ENCODE data around the gene C2orf80. TPM values are rescaled to one million over a fixed set of nuclear protein-coding genes. Genes with fewer than 3 reads are reported as not detected.

C2orf80 gene
- total and polyA plus RNA-seq, 9 of the 15 experiments (the other 6 are each of a cell fraction or from before 2014, with no cell fraction given): not detected

GRCh38 chr2:208172125-208172524 is 17.7 kb downstream of the C2orf80 start (continued):
- TF ChIP-seq SIRT6 (IDR thresholded peaks at IDR 0.05; ENCODE audit: low read depth, low read length) (no peak), SRSF9 (IDR thresholded peaks at IDR 0.05; ENCODE audit: borderline replicate concordance, low read depth, low read length) (no peak), PYGO2 (tag; IDR thresholded peaks at IDR 0.05) (no peak), ZNF232 (CRISPR knock-in tag; IDR thresholded peaks at IDR 0.05) (no peak), RERE (CRISPR knock-in tag; IDR thresholded peaks at IDR 0.05; ENCODE audit: borderline replicate concordance) (no peak), ZNF655 (CRISPR knock-in tag; IDR thresholded peaks at IDR 0.05) (no peak), CBX5 (IDR thresholded peaks at IDR 0.05; ENCODE audit: borderline replicate concordance, low read depth) (no peak), FOXK2 (conservative IDR thresholded peaks at IDR 0.05 in 1 of 2, IDR thresholded peaks at IDR 0.05 in 1 of 2; ENCODE audit: low read depth in 2 of 2) (no peak), NR2C1 (IDR thresholded peaks at IDR 0.05) (no peak), NR2C1 (tag; IDR thresholded peaks at IDR 0.05) (no peak), TRIM25 (IDR thresholded peaks at IDR 0.05; ENCODE audit: borderline replicate concordance) (no peak), BDP1 (IDR thresholded peaks at IDR 0.05; ENCODE audit: insufficient read depth, insufficient read length) (no peak), KHSRP (IDR thresholded peaks at IDR 0.05) (no peak), SMARCA4 (IDR thresholded peaks at IDR 0.05) (peak; percentile 55), ARID1B (IDR thresholded peaks at IDR 0.05) (peak; percentile 60), ETV1 (tag; conservative IDR thresholded peaks at IDR 0.05; ENCODE audit: low read depth) (no peak), ZSCAN32 (CRISPR knock-in tag; IDR thresholded peaks at IDR 0.05) (no peak), TCF7 (IDR thresholded peaks at IDR 0.05; ENCODE audit: borderline replicate concordance) (no peak), ELF4 (CRISPR knock-in tag; IDR thresholded peaks at IDR 0.05) (no peak), ZNF408 (CRISPR knock-in tag; IDR thresholded peaks at IDR 0.05; ENCODE audit: low read depth) (no peak), CBX1 (IDR thresholded peaks at IDR 0.05; ENCODE audit: low read depth) (no peak), EP300 (IDR thresholded peaks at IDR 0.05; ENCODE audit: low read length) (peak; percentile 39; the same call in 1 of the 2 replicates)

Measured in K562 (cell line).